ENCODE results near the gene CPLX3. TPM values are rescaled to one million over a fixed set of nuclear protein-coding genes. Genes with fewer than 3 reads are reported as not detected.

The CPLX3 gene
- total and polyA plus RNA-seq, 2 donors (not counting 1 experiment from before 2014, with no cell fraction given): not detected

DNA sequence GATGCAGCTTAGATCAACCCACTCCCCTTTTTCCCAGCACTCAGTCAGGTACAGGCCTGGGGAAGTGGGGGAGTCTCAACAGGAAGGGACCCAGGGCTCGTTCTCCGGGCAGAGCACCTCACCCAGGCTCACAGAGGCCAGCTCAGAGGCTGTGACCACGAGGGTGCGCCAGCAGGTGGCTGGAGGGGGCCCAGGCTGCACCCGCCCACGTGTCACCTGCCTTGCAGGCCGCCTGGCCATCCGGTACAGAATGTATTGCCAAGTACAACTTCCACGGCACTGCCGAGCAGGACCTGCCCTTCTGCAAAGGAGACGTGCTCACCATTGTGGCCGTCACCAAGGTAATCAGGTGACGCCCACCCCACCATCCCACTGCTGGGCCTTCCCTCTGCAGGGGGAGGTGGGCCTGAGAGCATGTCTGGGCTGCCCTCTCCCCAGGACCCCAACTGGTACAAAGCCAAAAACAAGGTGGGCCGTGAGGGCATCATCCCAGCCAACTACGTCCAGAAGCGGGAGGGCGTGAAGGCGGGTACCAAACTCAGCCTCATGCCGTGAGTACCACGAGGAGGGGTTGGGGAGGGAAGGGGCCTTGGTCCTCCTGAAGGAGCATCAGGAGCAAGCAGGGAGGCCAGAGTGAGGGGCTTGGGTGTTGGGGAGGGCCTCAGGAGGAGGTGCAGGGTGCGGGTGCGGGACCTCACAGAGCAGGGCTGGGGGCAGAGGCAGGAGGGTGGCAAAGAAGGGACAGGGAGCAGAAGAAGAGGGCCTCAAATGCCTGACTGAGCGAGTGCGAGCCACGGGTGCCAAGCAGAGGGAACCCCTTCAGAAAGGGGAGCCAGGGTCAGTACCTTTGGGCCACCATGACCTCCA, 27.8 kb upstream of the CPLX3 start:
- H3K9ac ChIP-seq (ENCODE audit: insufficient read depth, low read length): no peak overlapping the region
- peaks cover 22% of the 10 kb centered on the region for H3K79me2 ChIP-seq (ENCODE audit: control insufficient read depth, insufficient read depth, low read length)
- no peaks in the 10 kb centered on the region for H3K9me3 ChIP-seq (ENCODE audit: control insufficient read depth, insufficient read depth, low read depth, low read length)
- H3K4me2 ChIP-seq (ENCODE audit: extremely low read depth, insufficient read depth, low read length): no peak overlapping the region
- H3K4me3 ChIP-seq (replicated peaks in 1 of 4; ENCODE audit: control extremely low read depth in 1 of 4, insufficient read depth in 1 of 4, low read depth in 3 of 4, low read length in 4 of 4): no peak overlapping the region
- peaks cover 3% of the 10 kb centered on the region for H3K4me1 ChIP-seq (ENCODE audit: control insufficient read depth, extremely low read depth, insufficient read depth, low read length)
- TF ChIP-seq EZH2 (IDR thresholded peaks at IDR 0.05; ENCODE audit: low read length, missing control alignments): no peak
- TF ChIP-seq, protein P1, sequence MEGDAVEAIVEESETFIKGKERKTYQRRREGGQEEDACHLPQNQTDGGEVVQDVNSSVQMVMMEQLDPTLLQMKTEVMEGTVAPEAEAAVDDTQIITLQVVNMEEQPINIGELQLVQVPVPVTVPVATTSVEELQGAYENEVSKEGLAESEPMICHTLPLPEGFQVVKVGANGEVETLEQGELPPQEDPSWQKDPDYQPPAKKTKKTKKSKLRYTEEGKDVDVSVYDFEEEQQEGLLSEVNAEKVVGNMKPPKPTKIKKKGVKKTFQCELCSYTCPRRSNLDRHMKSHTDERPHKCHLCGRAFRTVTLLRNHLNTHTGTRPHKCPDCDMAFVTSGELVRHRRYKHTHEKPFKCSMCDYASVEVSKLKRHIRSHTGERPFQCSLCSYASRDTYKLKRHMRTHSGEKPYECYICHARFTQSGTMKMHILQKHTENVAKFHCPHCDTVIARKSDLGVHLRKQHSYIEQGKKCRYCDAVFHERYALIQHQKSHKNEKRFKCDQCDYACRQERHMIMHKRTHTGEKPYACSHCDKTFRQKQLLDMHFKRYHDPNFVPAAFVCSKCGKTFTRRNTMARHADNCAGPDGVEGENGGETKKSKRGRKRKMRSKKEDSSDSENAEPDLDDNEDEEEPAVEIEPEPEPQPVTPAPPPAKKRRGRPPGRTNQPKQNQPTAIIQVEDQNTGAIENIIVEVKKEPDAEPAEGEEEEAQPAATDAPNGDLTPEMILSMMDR (conservative IDR thresholded peaks at IDR 0.05 in 1 of 2, IDR thresholded peaks at IDR 0.05 in 1 of 2; ENCODE audit: low read depth in 1 of 2, low read length in 2 of 2): no peak
- no peaks in the 10 kb centered on the region for H3K27me3 ChIP-seq (ENCODE audit: control insufficient read depth, insufficient read depth, low read length)
- no peak overlapping the region for H3K27ac ChIP-seq (ENCODE audit: insufficient read depth, low read length)
- H3K36me3 ChIP-seq (ENCODE audit: control insufficient read depth, insufficient read depth, low read length): peaks cover 24% of the 10 kb centered on the region
- H4K20me1 ChIP-seq (ENCODE audit: control insufficient read depth, extremely low read depth, insufficient read depth, low read length): no peaks in the 10 kb centered on the region
- no peak for DNase-seq (ENCODE audit: low read depth in 2 of 2)
- H2AFZ ChIP-seq (ENCODE audit: low read length): no peak overlapping the region

DNA sequence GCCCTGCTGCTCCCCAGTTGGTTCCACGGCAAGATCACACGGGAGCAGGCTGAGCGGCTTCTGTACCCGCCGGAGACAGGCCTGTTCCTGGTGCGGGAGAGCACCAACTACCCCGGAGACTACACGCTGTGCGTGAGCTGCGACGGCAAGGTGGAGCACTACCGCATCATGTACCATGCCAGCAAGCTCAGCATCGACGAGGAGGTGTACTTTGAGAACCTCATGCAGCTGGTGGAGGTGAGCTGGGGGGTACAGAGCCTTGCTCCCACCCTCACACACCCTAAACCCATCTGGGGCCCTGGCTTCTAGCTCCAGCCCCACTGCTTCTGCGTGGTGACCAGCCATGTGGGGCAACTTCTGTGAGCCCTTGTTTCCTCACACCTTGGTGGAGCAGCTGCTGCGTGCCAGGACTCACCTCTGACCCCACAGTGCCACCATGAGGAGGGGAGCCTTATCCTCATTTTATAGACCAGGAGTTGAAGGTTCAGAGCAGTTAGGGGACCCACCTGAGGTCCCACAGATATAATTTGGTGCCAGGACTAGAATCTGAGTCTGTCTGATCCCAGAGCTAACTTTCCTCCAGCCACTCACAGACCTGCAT, 27.1 kb upstream of the CPLX3 start:
- TF ChIP-seq, protein P1 (conservative IDR thresholded peaks at IDR 0.05 in 1 of 2, IDR thresholded peaks at IDR 0.05 in 1 of 2; ENCODE audit: low read depth in 1 of 2, low read length in 2 of 2): no peak
- no peak for TF ChIP-seq EZH2 (IDR thresholded peaks at IDR 0.05; ENCODE audit: low read length, missing control alignments)
- peaks cover 18% of the 10 kb centered on the region for H3K79me2 ChIP-seq (ENCODE audit: control insufficient read depth, insufficient read depth, low read length)
- H3K27me3 ChIP-seq (ENCODE audit: control insufficient read depth, insufficient read depth, low read length): no peaks in the 10 kb centered on the region
- no peaks in the 10 kb centered on the region for H3K9me3 ChIP-seq (ENCODE audit: control insufficient read depth, insufficient read depth, low read depth, low read length)
- H3K4me3 ChIP-seq (replicated peaks in 1 of 4; ENCODE audit: control extremely low read depth in 1 of 4, insufficient read depth in 1 of 4, low read depth in 3 of 4, low read length in 4 of 4): no peak overlapping the region
- peaks cover 26% of the 10 kb centered on the region for H3K36me3 ChIP-seq (ENCODE audit: control insufficient read depth, insufficient read depth, low read length)
- H3K4me1 ChIP-seq (ENCODE audit: control insufficient read depth, extremely low read depth, insufficient read depth, low read length): peaks cover 3% of the 10 kb centered on the region
- DNase-seq (ENCODE audit: low read depth in 2 of 2): no peak
- no peaks in the 10 kb centered on the region for H4K20me1 ChIP-seq (ENCODE audit: control insufficient read depth, extremely low read depth, insufficient read depth, low read length)
- H3K9ac ChIP-seq (ENCODE audit: insufficient read depth, low read length): no peak overlapping the region
- H3K4me2 ChIP-seq (ENCODE audit: extremely low read depth, insufficient read depth, low read length): no peak overlapping the region
- no peak overlapping the region for H3K27ac ChIP-seq (ENCODE audit: insufficient read depth, low read length)
- H2AFZ ChIP-seq (ENCODE audit: low read length): no peak overlapping the region

GRCh38 chr15:74799856-74800558, 26.4 kb upstream of the CPLX3 start:
- Histone ChIP-seq H3K36me3 (ENCODE audit: control insufficient read depth, insufficient read depth, low read length) (peaks cover 26% of the 10 kb centered on the region), H2AFZ (ENCODE audit: low read length) (no peak overlapping the region), H3K9me3 (ENCODE audit: control insufficient read depth, insufficient read depth, low read depth, low read length) (no peaks in the 10 kb centered on the region), H3K79me2 (ENCODE audit: control insufficient read depth, insufficient read depth, low read length) (peaks cover 12% of the 10 kb centered on the region), H3K4me1 (ENCODE audit: control insufficient read depth, extremely low read depth, insufficient read depth, low read length) (peaks cover 3% of the 10 kb centered on the region), H4K20me1 (ENCODE audit: control insufficient read depth, extremely low read depth, insufficient read depth, low read length) (no peaks in the 10 kb centered on the region), H3K4me2 (ENCODE audit: extremely low read depth, insufficient read depth, low read length) (no peak overlapping the region), H3K4me3 (replicated peaks in 1 of 4; ENCODE audit: control extremely low read depth in 1 of 4, insufficient read depth in 1 of 4, low read depth in 3 of 4, low read length in 4 of 4) (no peak overlapping the region), H3K27me3 (ENCODE audit: control insufficient read depth, insufficient read depth, low read length) (no peaks in the 10 kb centered on the region), H3K27ac (ENCODE audit: insufficient read depth, low read length) (no peak overlapping the region), H3K9ac (ENCODE audit: insufficient read depth, low read length) (no peak overlapping the region)
- TF ChIP-seq, protein P1 (conservative IDR thresholded peaks at IDR 0.05 in 1 of 2, IDR thresholded peaks at IDR 0.05 in 1 of 2; ENCODE audit: low read depth in 1 of 2, low read length in 2 of 2): peak; percentile 86 to 98
- TF ChIP-seq EZH2 (IDR thresholded peaks at IDR 0.05; ENCODE audit: low read length, missing control alignments): no peak
- peak; percentile 25 to 60 for DNase-seq (ENCODE audit: low read depth in 2 of 2)

Measured in fibroblast of lung (primary cell).